Measurements from ENCODE around the gene LIPT1.
A peak's percentile ranks its signal among the peaks of the same experiment; 100 is the strongest.

The LIPT1 gene

DNA sequence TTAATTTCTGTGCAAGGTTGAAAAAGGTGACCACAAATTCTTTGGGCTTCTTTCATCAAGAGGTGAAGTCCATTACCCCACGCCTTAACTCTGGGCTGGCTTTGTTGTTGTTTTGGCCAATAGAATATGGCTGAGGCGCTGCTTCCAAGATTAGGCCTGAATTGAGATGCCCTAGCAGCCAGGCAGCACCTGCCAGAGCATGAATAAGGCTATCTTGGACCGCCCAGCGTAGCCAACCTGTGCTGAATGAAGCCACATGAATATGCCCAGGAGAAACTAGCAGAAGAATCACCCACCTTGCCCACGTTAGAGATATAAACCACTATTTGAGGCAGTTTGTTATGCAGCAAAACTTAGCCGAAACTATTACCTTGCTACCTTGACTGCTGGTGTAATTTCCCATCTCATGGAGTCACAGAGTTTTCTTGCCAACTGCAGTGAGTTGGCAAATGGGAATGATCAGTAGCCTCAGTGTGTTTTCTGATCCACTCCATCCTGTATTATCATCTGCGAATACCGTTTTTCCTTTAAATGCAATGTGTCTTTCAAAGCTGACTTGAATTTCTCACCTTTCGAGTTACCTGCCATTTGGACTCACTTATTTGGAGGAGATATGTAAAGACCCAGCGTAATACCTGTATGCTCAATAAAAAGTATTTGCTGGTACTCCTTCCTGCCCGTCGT lies 704 bp upstream of the LIPT1 start:
- H3K27me3 Mint-ChIP-seq, result no peaks in the 10 kb centered on the region
- no peak for DNase-seq
- H3K36me3 Mint-ChIP-seq (ENCODE audit: low read depth), result peaks cover 45% of the 10 kb centered on the region
- H3K4me3 Mint-ChIP-seq, result no peak overlapping the region
- peaks cover 33% of the 10 kb centered on the region for H3K4me1 Mint-ChIP-seq (ENCODE audit: low read depth)
- H3K27ac Mint-ChIP-seq, result peak overlapping the region; percentile 97
- no peaks in the 10 kb centered on the region for H3K9me3 Mint-ChIP-seq

- no peak for DNase-seq
- Mint-ChIP-seq H3K27ac (peak overlapping the region; percentile 74), H3K4me3 (no peak overlapping the region), H3K27me3 (no peaks in the 10 kb centered on the region), H3K9me3 (no peaks in the 10 kb centered on the region), H3K36me3 (ENCODE audit: low read depth) (peaks cover 58% of the 10 kb centered on the region), H3K4me1 (ENCODE audit: low read depth) (peaks cover 33% of the 10 kb centered on the region)
Measured at GRCh38 chr2:99156891-99157290, 2.1 kb downstream of the LIPT1 start.

DNA sequence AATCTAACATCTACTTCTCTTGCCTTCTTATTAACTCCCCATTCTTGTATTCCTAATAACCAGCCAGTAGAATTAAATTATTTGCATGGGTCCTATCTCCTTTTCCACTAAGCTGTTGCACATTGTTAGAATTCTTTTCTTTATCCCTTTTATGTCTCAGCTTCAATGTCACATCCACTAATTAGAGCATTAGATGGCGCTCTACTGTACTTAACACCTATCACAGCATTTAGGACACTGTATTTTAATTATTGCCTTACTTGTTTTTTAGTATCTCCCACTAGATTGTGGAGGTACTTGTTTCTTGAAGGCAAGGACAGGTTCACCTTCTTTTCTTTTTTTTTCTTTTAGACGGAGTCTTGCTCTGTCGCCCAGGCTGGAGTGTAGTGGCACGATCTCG lies 3.8 kb downstream of the LIPT1 start:
- peaks cover 33% of the 10 kb centered on the region for H3K4me1 Mint-ChIP-seq (ENCODE audit: low read depth)
- no peaks in the 10 kb centered on the region for H3K27me3 Mint-ChIP-seq
- no peak for DNase-seq
- peaks cover 70% of the 10 kb centered on the region for H3K36me3 Mint-ChIP-seq (ENCODE audit: low read depth)
- H3K27ac Mint-ChIP-seq, result no peak overlapping the region
- H3K4me3 Mint-ChIP-seq, result no peak overlapping the region
- no peaks in the 10 kb centered on the region for H3K9me3 Mint-ChIP-seq

GRCh38 chr2:99159594-99159993 lies 4.8 kb downstream of the LIPT1 start:
- H3K9me3 Mint-ChIP-seq, result no peaks in the 10 kb centered on the region
- no peak for DNase-seq
- no peaks in the 10 kb centered on the region for H3K27me3 Mint-ChIP-seq
- H3K27ac Mint-ChIP-seq, result peak overlapping the region; percentile 74
- H3K4me3 Mint-ChIP-seq, result no peak overlapping the region
- peaks cover 33% of the 10 kb centered on the region for H3K4me1 Mint-ChIP-seq (ENCODE audit: low read depth)
- peaks cover 74% of the 10 kb centered on the region for H3K36me3 Mint-ChIP-seq (ENCODE audit: low read depth)

DNA sequence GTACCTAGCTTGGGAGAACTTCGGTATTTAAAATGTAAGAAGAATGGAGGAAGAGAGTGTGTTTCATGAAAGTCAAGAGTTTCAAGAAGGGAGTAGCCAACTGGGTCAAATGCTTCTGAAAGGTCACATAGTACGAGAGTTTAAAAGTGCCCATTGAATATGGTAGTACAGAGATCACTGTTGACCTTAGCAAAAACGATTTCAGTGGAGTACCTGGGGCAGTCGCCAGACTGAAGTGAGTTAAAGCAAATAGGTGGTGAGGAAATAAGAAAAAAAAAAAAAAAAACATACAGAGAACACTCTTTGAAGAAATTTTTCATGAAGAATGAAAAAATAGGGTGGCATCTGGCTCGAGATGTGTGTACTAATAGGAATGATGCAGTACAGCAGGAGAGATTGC lies 11.5 kb downstream of the LIPT1 start:
- Mint-ChIP-seq H3K4me3 (no peak overlapping the region), H3K36me3 (ENCODE audit: low read depth) (peaks cover 83% of the 10 kb centered on the region), H3K27me3 (no peaks in the 10 kb centered on the region), H3K9me3 (no peaks in the 10 kb centered on the region), H3K27ac (peak overlapping the region; percentile 22), H3K4me1 (ENCODE audit: low read depth) (peaks cover 16% of the 10 kb centered on the region)
- DNase-seq, result no peak

- Mint-ChIP-seq H3K9me3 (no peaks in the 10 kb centered on the region), H3K27ac (peak overlapping the region; percentile 82), H3K36me3 (ENCODE audit: low read depth) (peaks cover 89% of the 10 kb centered on the region), H3K4me3 (no peak overlapping the region), H3K27me3 (no peaks in the 10 kb centered on the region), H3K4me1 (ENCODE audit: low read depth) (peaks cover 29% of the 10 kb centered on the region)
- no peak for DNase-seq
Measured at GRCh38 chr2:99169534-99169933, 14.8 kb downstream of the LIPT1 start.

DNA sequence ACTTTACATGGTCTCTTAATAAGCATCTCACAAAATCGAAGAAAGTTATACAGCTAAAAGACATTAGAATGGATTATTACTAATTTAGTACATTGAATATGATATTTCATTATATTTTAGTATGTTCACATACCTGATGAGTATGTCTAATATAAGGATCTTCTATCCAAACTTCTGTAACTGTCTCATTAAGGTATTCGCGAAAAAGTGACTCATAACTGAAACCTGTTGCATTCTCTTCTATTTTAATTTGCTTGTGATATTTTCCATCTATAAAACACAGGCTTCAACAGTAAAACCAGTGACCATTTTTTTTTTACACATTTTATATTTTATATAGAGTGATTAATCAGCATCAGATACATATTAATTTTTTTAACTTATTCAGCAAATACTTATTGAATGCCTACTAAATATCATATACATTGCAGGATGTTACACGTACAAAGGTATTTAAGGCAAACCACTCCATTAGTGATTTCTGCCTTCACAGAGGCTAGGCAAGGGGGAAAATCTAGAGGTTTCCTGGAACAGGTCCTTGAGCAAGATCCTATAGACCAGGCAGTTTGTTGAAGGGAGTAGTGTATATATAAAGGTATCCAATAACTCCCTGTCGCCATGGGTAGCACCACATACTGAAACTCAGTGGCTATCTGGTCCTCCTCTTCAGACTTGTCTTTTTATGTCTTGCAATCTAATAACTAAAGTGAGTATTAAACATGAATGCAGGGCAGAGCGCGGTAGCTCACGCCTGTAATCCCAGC lies 16.8 kb downstream of the LIPT1 start:
- H3K9me3 Mint-ChIP-seq, result no peaks in the 10 kb centered on the region
- H3K36me3 Mint-ChIP-seq (ENCODE audit: low read depth), result peaks cover 84% of the 10 kb centered on the region
- no peak overlapping the region for H3K4me3 Mint-ChIP-seq
- H3K4me1 Mint-ChIP-seq (ENCODE audit: low read depth), result peaks cover 42% of the 10 kb centered on the region
- H3K27ac Mint-ChIP-seq, result peak overlapping the region; percentile 86
- DNase-seq, result no peak
- H3K27me3 Mint-ChIP-seq, result no peaks in the 10 kb centered on the region

DNA sequence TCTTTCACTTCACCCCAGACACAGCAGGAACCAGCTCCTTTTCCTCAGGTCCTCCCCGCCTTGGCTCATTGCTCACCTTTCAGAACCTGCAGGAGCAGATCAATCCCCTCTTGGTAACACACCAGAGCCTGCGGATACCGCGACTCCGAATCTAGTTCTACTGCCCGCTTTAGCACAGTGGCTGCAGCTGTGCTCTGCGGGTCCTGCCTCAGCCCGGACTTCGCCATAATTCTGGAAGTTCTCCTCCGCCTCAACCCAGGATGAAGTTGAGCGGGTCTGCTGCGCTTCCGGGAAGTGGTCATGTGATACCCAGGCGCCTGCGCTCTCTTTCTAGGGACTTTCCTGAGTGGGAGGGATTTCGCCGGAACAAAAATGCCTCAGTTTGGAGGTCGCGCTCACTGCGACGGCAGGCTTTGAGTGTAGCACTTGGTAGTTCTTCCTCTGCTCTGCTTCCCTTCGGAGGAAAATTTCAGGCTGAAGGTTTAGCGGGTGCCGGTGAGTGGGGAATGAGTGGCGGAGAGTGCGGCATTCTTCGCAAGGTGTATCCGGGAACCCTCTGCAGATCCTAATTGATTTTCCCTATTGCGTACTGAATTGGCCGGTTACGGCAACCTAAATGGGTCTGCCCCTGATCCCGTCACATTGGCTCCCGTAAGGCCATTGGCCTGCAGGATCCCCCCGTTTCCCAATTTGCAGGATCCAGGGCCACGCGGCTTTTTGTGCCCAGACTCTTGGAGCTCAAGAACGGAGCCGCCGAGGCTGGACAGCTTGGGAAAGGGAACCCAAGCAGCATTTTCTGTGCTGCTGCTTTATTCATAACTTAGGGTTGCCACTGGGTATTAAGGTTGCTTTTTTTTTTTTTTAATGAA lies 26.2 kb downstream of the LIPT1 start, which contains the start of the genes MITD1 and MRPL30:
MITD1 (minus strand) TSS at position 304 of the 869 bp plus-strand sequence; CDS start at position 227, 77 bp downstream.
MRPL30 (plus strand) TSS at position 430 of the 869 bp plus-strand sequence. CDS start 5,020 bp downstream, outside the sequence.
- no peaks in the 10 kb centered on the region for H3K27me3 Mint-ChIP-seq
- H3K4me3 Mint-ChIP-seq, result peak within 1 kb of the TSS; percentile 100
- H3K9me3 Mint-ChIP-seq, result no peaks in the 10 kb centered on the region
- peaks cover 63% of the 10 kb centered on the region for H3K4me1 Mint-ChIP-seq (ENCODE audit: low read depth)
- peaks cover 52% of the 10 kb centered on the region for H3K36me3 Mint-ChIP-seq (ENCODE audit: low read depth)
- DNase-seq, result peak; percentile 90
- H3K27ac Mint-ChIP-seq, result peak within 1 kb of the TSS; percentile 100

GRCh38 chr2:99181624-99182000 lies 26.8 kb downstream of the LIPT1 start:
- no peak for DNase-seq
- no peaks in the 10 kb centered on the region for H3K9me3 Mint-ChIP-seq
- H3K27me3 Mint-ChIP-seq, result no peaks in the 10 kb centered on the region
- peaks cover 55% of the 10 kb centered on the region for H3K36me3 Mint-ChIP-seq (ENCODE audit: low read depth)
- H3K27ac Mint-ChIP-seq, result peak overlapping the region; percentile 100
- peaks cover 61% of the 10 kb centered on the region for H3K4me1 Mint-ChIP-seq (ENCODE audit: low read depth)
- peak overlapping the region; percentile 100 for H3K4me3 Mint-ChIP-seq

GRCh38 chr2:99183025-99183424 lies 28.3 kb downstream of the LIPT1 start:
- Mint-ChIP-seq H3K27ac (no peak overlapping the region), H3K9me3 (no peaks in the 10 kb centered on the region), H3K4me1 (ENCODE audit: low read depth) (peaks cover 59% of the 10 kb centered on the region), H3K27me3 (no peaks in the 10 kb centered on the region), H3K36me3 (ENCODE audit: low read depth) (peaks cover 53% of the 10 kb centered on the region), H3K4me3 (peak overlapping the region; percentile 13)
- DNase-seq, result no peak

DNA sequence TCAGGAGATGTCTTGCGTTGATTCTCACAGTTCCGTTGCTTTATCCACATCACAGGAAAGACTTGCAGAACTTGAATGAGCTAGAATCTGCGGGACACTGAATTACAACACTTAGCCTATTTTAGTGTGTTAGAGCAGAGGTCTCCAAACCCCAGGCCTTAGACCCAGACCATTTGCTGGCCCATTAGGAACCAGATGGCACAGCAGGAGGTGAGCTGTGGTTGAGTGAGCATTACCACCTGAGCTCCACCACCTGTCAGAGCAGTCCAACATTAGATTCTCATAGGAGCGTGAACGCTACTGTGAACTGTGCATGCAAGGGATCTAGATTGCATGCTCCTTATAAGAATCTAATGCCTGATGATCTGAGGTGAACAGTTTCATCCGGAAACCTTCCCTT lies 30.0 kb downstream of the LIPT1 start:
- Mint-ChIP-seq H3K4me1 (ENCODE audit: low read depth) (peaks cover 51% of the 10 kb centered on the region), H3K27me3 (no peaks in the 10 kb centered on the region), H3K9me3 (no peaks in the 10 kb centered on the region), H3K27ac (no peak overlapping the region), H3K4me3 (no peak overlapping the region), H3K36me3 (ENCODE audit: low read depth) (peaks cover 58% of the 10 kb centered on the region)
- no peak for DNase-seq

GRCh38 chr2:99187011-99187410 lies 32.2 kb downstream of the LIPT1 start:
- Mint-ChIP-seq H3K36me3 (ENCODE audit: low read depth) (peaks cover 65% of the 10 kb centered on the region), H3K27ac (no peak overlapping the region)

DNA sequence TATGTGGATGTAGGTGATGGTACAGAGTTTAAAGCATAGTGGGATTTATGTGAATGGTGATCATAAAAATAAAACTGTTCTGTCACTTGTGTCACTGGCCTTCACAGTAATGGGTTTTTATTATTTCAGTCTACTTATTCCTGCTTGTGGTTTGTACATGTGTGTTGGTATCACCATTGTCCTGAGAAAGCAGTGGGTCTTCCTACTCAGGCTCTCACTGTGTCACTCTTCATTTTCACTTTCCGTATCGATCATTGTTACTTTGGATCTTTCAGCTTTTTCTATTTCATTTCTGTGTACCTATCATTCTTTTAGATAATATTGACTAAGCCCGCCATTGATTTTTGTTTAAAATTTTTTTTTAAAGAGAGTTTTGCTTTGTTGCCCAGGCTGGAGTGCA lies 33.6 kb downstream of the LIPT1 start:
- no peaks in the 10 kb centered on the region for H3K9me3 Mint-ChIP-seq
- no peak for DNase-seq

More at GRCh38 chr2:99187011-99187410, 32.2 kb downstream of the LIPT1 start:
- peaks cover 42% of the 10 kb centered on the region for H3K4me1 Mint-ChIP-seq (ENCODE audit: low read depth)
- no peaks in the 10 kb centered on the region for H3K27me3 Mint-ChIP-seq
- no peak for DNase-seq
- H3K4me3 Mint-ChIP-seq, result no peak overlapping the region
- H3K9me3 Mint-ChIP-seq, result no peaks in the 10 kb centered on the region

GRCh38 chr2:99190548-99190947 lies 35.8 kb downstream of the LIPT1 start:
- Mint-ChIP-seq H3K27me3 (no peaks in the 10 kb centered on the region), H3K27ac (peak overlapping the region; percentile 26), H3K4me1 (ENCODE audit: low read depth) (peaks cover 23% of the 10 kb centered on the region), H3K4me3 (no peak overlapping the region), H3K36me3 (ENCODE audit: low read depth) (peaks cover 81% of the 10 kb centered on the region), H3K9me3 (no peaks in the 10 kb centered on the region)
- DNase-seq, result no peak

More for the DNA sequence above, 33.6 kb downstream of the LIPT1 start:
- peaks cover 74% of the 10 kb centered on the region for H3K36me3 Mint-ChIP-seq (ENCODE audit: low read depth)
- H3K27ac Mint-ChIP-seq, result peak overlapping the region; percentile 41
- peaks cover 36% of the 10 kb centered on the region for H3K4me1 Mint-ChIP-seq (ENCODE audit: low read depth)
- H3K27me3 Mint-ChIP-seq, result no peaks in the 10 kb centered on the region
- H3K4me3 Mint-ChIP-seq, result no peak overlapping the region
